GM10266 (cell line): ENCODE data around the gene KIRREL3.

Experiments used
- DNase-seq: peaks from one replicate; pipeline ENCODE4 v3.0.0; 2012; ENCODE audit errors: extremely low spot score
- TF ChIP-seq, protein P1 (sequence below): IDR thresholded peaks from 2 replicates; pipeline ENCODE4 v1.5.1; 2012; ENCODE audit warnings: mild to moderate bottlenecking, low read depth; ENCODE audit not compliant: control insufficient read depth, insufficient read depth; ENCODE audit errors: missing control alignments

The KIRREL3 gene

DNA sequence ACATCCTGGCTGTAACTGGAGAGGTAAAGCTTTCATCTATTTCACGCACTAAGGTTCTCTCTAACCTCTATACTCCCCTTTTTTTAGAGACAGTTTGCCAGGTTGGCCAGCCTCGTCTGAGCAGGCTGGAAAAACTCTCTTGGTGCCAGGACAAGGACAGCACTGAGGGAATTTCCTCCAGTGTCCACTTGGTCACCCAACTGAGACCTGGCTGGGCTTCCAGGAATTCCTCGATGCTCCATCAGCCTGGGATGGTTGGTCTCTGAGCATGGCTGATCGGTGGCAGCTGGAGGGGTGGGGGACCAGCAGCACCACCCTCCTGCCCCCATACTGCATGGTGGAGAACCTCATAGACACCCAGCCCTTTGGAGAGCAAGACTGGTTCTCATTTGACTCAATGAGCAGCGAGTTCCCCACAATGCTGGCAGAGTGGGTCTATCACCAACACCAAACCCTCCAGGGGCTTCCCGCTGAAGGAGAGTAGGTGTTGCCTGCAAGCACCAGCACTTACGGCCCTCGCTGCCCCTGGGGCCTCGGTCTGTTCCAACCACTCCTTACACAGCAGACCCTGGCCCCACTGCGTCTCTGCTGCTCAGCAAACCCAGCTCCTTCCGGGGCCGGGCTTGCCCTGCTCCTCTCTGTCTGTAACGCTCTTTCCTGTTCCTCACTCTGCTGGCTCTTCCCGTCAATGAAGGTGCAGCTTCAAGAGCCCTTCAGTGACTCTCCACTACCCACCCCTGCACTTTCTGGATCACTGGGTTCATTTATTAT is 522.9 kb downstream of the KIRREL3 start:
- DNase-seq = no peak
- TF ChIP-seq, protein P1, sequence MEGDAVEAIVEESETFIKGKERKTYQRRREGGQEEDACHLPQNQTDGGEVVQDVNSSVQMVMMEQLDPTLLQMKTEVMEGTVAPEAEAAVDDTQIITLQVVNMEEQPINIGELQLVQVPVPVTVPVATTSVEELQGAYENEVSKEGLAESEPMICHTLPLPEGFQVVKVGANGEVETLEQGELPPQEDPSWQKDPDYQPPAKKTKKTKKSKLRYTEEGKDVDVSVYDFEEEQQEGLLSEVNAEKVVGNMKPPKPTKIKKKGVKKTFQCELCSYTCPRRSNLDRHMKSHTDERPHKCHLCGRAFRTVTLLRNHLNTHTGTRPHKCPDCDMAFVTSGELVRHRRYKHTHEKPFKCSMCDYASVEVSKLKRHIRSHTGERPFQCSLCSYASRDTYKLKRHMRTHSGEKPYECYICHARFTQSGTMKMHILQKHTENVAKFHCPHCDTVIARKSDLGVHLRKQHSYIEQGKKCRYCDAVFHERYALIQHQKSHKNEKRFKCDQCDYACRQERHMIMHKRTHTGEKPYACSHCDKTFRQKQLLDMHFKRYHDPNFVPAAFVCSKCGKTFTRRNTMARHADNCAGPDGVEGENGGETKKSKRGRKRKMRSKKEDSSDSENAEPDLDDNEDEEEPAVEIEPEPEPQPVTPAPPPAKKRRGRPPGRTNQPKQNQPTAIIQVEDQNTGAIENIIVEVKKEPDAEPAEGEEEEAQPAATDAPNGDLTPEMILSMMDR = no peak

DNA sequence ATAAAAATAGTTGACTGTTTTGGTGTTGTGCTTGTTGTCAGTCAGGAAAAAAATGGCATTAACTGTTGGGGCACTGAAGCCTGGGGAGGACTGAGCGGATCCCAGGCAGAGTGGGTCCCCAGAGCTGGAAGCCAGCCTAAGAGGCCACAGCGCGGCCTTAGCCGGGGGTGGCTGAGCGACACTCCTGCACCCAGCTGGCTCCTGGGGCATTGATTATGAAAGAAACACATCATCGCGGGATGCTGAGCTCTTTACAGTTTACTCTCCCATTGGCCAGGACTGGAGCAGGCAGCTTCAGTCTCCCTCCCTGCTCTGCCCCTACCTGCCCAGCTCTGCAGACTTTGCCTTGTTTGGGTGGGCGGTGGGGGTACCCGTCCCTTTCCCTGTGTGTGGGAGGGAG is 523.6 kb downstream of the KIRREL3 start:
- TF ChIP-seq, protein P1 = no peak

DNA sequence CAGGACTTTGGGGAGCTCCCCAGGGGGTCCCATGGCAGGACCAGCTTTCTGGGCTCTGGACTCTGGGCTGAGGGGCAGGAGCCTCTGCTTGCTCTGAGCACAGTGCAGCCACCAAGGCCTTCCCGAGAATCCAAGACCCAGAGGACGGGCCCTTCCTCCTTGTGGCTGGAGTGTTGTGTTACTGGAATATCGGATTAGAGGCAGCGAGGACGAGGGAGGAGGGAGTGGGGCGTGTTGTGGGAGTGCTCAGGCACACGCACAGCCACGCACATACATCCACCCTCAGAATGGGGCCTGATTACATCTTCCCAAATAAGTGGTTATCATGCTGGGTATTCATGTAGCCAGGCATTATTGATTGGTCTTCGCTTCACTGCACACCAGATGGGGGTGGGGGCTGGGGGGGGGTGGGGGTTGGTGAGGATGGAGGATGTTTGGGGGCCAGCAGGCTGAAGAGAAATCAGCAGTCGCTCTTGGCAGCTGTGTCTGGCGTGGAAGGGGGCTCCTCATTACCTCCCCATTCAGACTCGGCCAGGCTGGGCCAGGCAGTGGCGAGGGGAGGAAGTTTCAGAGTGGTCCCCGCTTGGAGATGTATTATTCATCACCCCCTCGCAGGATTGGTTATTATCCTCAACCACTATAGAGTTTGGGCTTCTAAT is 524.2 kb downstream of the KIRREL3 start:
- TF ChIP-seq, protein P1 = no peak

More for the DNA sequence above, 523.6 kb downstream of the KIRREL3 start:
- DNase-seq = no peak

DNA sequence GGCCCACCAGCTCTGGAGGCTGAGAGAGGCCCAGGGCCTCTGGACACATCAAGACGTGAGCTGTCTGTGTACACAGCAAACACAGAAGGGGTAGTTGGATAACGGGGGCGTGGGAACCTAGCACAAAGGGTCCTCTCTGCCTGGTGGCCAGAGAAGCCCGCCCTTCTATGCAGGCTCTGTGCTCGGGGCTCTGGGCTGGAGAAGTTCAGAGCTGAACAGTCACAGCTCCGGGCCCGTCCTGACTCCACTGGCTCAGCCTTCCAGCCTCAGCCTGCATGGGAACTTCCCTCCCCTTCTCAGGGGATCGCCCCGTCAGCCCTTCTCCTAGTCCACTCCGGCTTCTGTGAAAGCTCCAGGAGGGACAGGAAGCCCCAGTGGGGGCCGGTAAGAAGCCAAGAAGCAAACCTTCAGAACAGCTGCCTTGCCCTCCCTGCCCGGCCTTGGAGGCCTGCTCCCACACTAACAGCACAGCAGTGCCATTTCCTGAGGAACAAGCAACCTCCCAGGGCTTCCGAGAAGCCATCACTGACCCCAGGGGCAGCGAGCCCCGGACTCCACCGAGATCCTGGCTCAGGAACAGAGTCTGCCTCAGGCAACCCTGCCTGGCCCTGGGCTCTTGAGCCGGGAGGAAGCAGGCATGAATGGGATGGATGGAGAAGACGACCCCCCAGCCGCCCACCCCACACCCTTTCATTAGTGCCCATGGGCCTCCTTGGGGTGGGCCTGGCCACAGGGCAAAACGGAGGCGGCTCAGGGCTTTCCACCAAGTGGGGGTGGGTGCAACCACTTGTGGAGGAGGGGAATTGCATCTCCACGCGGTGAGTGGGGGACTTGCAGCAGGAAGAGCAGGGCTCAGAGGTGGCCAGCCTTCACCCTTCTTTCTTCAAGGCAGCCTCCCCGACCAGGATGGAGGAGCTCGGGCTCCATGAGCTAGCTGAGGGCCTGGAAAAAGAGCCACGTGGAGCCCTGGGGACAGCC is 525.3 kb downstream of the KIRREL3 start:
- DNase-seq = no peak
- TF ChIP-seq, protein P1 = no peak

More for the DNA sequence above, 524.2 kb downstream of the KIRREL3 start:
- DNase-seq = no peak

DNA sequence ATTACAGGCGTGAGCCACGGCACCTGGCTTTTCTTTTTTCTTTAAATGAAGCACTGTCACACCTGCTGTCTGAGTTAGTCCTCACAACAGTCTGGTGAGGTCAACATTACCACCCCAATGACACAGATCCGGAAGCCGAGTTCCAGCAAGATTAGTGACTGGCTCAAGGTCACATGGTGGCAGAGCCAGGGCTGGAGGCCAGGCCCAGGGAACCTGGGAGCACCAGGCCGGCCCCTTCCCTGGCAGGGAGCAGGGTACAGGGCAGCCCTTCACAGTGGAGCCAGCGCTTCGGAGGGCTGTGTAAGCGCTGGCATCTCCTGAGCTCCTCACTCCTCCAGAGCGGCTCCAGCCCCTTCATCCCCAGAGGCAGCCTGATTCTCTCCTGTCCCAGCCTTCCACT is 526.4 kb downstream of the KIRREL3 start:
- TF ChIP-seq, protein P1 = no peak
- no peak for DNase-seq

DNA sequence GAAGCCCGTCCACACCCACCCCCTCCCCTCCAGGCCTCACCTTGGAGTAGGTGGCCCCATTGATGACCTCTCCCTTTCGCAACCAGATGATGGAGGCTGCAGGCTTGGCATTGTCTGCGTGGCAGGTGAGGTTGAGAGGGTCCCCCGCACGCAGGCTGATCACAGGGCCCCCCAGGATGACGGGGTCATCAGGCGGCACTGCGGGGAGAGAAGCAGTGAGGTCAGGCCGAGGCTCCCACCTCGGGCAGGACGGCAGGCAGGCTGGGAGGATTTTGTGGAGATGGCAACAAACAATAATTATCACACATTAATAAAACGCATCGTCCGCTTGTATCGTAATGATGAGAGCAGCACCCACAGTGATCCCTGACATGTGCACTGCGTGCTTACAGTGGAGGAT is 527.3 kb downstream of the KIRREL3 start:
- DNase-seq = no peak

More for the DNA sequence above, 527.3 kb downstream of the KIRREL3 start:
- TF ChIP-seq, protein P1 = no peak
